Measurements from ENCODE around the gene INKA2. TPM values are rescaled to one million over a fixed set of nuclear protein-coding genes. Genes with fewer than 3 reads are reported as not detected.

Gene INKA2
- 1 to 10 TPM; 2.0 to 3.8 TPM for total RNA-seq

DNA sequence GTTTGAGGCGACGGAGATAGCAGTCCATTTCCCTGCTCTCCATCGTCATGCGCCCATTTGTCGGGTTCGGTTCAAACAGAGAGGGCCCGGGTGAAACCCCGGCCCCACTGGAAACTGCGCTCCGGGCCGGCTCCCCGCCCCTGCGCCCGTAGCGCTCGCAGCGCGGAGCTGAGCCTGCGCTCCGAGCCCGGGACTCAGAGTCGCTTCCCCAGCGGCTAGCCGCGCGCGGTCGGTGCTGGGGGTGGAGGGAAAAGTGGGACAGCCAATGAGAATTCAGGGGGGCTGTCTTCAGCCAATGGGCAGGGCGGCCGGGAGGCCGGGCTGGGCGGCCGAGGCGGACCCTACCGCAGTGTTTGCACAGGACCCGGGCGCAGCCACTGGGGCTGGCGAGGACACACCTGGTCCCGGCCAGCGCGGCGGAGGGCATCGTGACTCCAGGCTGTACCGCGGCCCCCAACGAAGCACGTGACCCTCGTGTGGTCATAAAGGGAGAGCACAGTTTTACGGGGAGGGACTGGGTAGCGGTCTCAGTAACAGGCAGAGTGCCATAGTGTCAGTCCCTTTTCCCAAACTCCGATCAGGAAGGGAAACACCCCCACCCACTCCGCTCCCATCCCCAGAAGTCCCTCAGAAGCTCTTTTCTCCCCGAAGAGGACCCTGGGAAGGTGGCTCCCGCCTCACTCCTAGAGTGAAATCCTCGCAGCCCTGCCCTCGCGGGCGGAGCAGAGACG is at the start of gene INKA2:
Gene INKA2, minus strand, starts transcription at position 202 of the 731 bp plus-strand sequence. Its CDS starts 153 bp downstream, at position 49.
- Mint-ChIP-seq H3K9me3 (no peaks in the 10 kb centered on the region), H3K4me1 (peaks cover 6% of the 10 kb centered on the region), H3K27me3 (peaks cover 7% of the 10 kb centered on the region), H3K36me3 (ENCODE audit: low read depth) (no peaks in the 10 kb centered on the region), H3K27ac (peak within 1 kb of the TSS; percentile 76), H3K4me3 (peak within 1 kb of the TSS; percentile 69)
- ATAC-seq (replicated peaks) = peak; percentile 90

DNA sequence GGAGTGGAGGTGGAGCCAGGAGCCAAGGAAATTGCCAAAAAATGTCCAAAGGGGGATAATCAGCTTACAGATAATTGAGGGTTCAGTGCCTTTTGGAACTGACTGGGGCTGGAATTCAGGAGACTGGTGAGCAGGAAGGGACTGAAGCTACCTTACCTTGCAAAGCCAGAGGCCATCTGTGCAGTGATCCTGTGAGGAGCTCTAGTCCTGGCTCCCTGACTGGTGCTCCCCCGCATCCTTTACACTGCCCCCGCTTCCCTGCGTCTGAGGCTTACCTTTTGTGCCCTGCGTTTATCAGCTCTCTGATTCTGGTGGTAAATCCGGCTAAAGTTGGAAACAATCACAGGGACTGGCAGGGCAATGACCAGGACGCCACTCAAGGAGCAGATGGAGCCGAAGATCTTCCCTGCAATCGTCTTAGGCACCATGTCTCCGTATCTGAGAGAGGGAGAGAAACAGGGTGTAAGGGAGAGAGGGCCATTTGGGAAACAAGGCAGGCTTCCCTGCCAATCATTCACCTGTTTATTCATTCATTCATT is 47.5 kb upstream of the INKA2 start:
- Mint-ChIP-seq H3K36me3 (ENCODE audit: low read depth) (no peaks in the 10 kb centered on the region), H3K4me1 (no peaks in the 10 kb centered on the region), H3K27me3 (peaks cover 5% of the 10 kb centered on the region), H3K27ac (no peak overlapping the region), H3K4me3 (no peak overlapping the region), H3K9me3 (no peaks in the 10 kb centered on the region)
- no peak for ATAC-seq (replicated peaks)

DNA sequence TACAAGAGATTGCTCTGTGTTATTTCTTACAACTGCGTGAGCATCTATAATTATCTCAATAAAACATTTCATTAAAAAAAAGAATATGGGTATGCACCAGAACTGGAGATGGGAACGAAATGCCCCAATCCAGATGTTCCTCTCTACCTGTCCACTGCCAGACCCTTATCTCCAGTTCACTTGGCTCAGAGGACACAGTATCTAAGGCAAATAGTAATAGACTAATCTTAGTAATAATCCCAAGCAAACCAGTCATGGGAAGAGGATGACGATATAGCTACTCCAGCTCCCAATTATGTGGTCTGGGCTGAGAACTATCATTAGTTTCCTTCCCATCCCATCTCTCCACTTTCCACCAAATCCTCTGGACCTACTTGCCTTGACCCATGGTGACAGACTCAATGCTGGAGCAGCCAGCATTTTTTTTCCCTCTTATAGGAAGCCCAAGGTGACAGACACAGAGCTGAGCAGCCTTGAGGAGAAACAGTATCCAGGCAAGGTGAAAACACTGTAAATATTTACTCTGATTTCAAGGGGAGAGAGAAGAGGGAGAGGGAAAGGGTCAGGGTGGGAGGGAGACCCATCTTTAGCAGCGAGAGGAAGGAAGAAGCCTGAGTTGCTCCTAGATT is 45.2 kb upstream of the INKA2 start:
- H3K27me3 Mint-ChIP-seq = peaks cover 5% of the 10 kb centered on the region
- H3K9me3 Mint-ChIP-seq = no peaks in the 10 kb centered on the region
- H3K4me3 Mint-ChIP-seq = no peak overlapping the region
- no peak for ATAC-seq (replicated peaks)
- no peaks in the 10 kb centered on the region for H3K4me1 Mint-ChIP-seq
- no peak overlapping the region for H3K27ac Mint-ChIP-seq
- no peaks in the 10 kb centered on the region for H3K36me3 Mint-ChIP-seq (ENCODE audit: low read depth)

DNA sequence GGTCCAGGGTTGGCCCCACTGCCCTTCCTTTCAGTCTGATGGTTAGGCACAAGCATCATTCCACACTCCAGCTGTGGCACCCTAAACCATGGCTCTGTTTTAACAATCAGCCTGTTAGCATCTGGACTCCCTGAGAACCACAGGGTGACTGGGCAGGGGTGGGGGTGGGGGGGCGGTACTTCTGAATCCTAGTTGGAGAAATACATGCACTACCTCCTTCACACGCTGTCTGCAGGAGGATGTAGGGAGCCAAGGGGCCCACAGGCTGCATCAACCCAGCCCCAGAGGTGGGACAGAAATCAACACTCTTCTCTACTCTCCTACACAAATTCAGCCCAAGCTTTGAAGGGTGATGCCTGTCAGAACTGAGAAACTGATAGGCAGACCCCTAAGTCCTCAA is 40.4 kb upstream of the INKA2 start:
- ATAC-seq (replicated peaks) = no peak
- peaks cover 3% of the 10 kb centered on the region for H3K27me3 Mint-ChIP-seq
- no peaks in the 10 kb centered on the region for H3K4me1 Mint-ChIP-seq
- no peak overlapping the region for H3K27ac Mint-ChIP-seq
- H3K36me3 Mint-ChIP-seq (ENCODE audit: low read depth) = no peaks in the 10 kb centered on the region
- H3K4me3 Mint-ChIP-seq = no peak overlapping the region
- H3K9me3 Mint-ChIP-seq = no peaks in the 10 kb centered on the region

DNA sequence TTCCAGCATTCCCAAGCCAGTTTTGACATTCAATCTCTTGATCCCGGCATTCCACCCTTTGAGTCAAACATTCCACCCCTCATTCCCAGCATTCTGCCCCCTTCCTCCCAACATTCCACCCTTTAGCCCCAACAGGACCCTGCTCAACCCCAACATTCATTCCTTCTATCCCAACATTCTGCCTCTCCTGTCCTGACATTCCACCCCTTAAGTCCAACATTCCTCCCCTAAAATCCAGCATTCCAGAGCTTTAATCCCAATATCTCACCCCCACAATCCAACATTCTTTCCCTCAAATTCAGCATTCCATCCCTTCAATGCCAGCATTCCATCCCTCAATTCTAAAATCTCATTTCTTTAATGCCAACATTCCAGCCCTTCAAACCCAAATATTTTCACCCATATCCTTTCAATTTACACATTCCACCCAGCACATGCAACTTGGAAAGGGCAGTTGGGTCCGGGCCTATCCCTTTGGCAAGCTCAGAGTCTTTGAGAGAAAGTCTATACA is 39.4 kb upstream of the INKA2 start:
- Mint-ChIP-seq H3K27ac (no peak overlapping the region), H3K9me3 (no peaks in the 10 kb centered on the region), H3K4me3 (no peak overlapping the region), H3K27me3 (no peaks in the 10 kb centered on the region), H3K36me3 (ENCODE audit: low read depth) (no peaks in the 10 kb centered on the region), H3K4me1 (no peaks in the 10 kb centered on the region)
- no peak for ATAC-seq (replicated peaks)

DNA sequence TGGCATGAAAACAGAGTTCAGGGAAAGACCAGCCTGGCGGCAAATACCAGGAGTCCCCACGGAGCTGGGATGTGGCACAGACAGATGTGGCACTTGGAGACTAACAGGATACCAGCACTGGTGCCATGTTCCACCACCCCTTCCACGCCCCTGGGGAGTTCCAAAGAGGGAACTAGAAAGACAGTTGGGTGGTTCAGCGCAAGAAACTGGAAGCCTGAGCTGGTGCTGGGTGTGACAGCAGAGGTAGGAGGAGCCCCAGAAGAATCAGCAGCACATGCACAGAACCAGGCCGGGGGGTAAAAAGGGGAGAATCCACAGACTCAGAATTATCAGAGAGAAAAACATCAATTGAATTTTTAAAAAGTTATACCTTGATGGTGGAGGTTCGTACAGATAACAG is 38.9 kb upstream of the INKA2 start:
- no peaks in the 10 kb centered on the region for H3K4me1 Mint-ChIP-seq
- H3K36me3 Mint-ChIP-seq (ENCODE audit: low read depth) = no peaks in the 10 kb centered on the region
- ATAC-seq (replicated peaks) = no peak
- H3K4me3 Mint-ChIP-seq = no peak overlapping the region
- H3K27ac Mint-ChIP-seq = no peak overlapping the region
- no peaks in the 10 kb centered on the region for H3K27me3 Mint-ChIP-seq
- H3K9me3 Mint-ChIP-seq = no peaks in the 10 kb centered on the region

DNA sequence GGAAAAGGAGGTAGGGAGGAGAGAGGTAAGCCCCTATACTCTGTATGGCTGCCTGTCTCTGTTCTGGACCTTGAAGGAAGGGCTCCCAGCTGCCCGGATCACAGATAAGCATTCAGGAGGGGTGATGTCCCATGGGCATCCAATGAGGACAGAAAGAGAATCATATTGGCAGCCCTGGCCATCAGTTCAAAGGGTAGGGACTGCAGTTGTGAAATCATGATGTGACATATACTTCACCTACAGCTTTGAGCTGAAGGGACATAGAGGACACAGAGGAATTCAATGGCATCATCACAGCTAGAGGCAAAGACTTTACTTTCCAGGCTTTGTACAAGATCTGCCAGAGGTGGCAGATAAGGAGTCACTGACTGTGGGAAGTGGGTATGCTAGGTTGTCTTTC is 38.1 kb upstream of the INKA2 start:
- no peak overlapping the region for H3K4me3 Mint-ChIP-seq
- no peaks in the 10 kb centered on the region for H3K4me1 Mint-ChIP-seq
- no peaks in the 10 kb centered on the region for H3K27me3 Mint-ChIP-seq
- no peaks in the 10 kb centered on the region for H3K36me3 Mint-ChIP-seq (ENCODE audit: low read depth)
- ATAC-seq (replicated peaks) = no peak
- H3K9me3 Mint-ChIP-seq = no peaks in the 10 kb centered on the region
- no peak overlapping the region for H3K27ac Mint-ChIP-seq

DNA sequence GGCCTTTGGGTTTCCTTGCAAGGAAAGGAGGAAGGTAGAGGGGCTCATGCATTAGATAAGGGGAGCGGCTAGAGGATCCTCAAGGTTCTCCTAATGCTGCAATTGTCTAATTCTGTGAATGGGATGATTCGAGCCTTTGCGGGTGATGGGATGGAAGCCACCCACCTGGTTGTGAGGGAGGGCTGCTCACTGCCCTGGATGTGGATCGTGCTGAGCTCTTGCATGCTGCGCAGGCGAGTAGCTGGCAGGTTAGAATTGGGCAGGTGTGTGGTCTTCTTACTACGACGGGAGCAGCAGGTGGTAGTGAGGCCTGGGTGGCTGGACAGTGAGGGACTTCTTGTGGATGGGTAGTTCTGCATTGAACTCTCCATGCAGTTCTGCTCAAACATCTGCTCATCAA is 37.7 kb upstream of the INKA2 start:
- no peaks in the 10 kb centered on the region for H3K36me3 Mint-ChIP-seq (ENCODE audit: low read depth)
- H3K4me3 Mint-ChIP-seq = no peak overlapping the region
- no peaks in the 10 kb centered on the region for H3K9me3 Mint-ChIP-seq
- no peaks in the 10 kb centered on the region for H3K27me3 Mint-ChIP-seq
- no peaks in the 10 kb centered on the region for H3K4me1 Mint-ChIP-seq
- no peak for ATAC-seq (replicated peaks)
- H3K27ac Mint-ChIP-seq = no peak overlapping the region

DNA sequence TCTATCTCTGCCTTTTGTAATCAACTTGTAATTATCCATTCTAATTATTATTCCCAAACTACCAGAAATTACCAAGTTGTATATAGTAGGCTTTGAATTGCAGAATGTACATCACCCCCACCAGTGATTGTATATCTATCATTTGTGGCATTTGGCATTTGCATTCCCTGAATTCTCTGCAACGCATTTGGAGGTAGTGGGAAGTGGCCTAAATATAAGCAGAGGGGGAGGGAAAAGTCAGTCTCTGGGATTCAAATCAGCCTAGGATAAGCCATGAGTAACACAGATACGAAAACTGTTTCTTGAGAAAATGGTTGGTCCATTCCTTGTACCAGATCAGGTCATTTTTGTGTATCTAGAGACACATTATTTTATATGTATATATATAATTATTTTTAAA is 37.2 kb upstream of the INKA2 start:
- H3K9me3 Mint-ChIP-seq = no peaks in the 10 kb centered on the region

DNA sequence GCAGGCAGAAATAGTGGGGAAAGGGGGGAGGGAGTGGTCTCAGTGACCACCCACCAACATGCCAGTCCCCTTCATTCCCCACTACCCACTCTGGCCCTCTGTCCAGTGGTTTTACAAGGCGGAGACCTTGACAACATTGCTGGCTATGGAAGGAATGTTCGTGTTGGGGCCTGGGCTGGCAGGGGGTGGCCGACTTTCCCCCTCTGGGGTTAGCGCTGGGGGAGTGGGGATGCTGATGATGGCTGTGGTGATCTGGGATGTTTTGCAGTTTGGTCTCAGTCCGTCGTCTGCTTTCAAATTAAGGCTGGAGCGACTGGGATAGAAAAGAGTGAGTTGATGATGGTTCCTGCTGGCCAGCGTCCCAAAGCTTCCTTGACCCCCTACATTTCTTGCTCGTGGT is 36.8 kb upstream of the INKA2 start:
- Mint-ChIP-seq H3K4me1 (no peaks in the 10 kb centered on the region), H3K4me3 (no peak overlapping the region), H3K27me3 (no peaks in the 10 kb centered on the region), H3K9me3 (no peaks in the 10 kb centered on the region), H3K27ac (no peak overlapping the region), H3K36me3 (ENCODE audit: low read depth) (no peaks in the 10 kb centered on the region)
- no peak for ATAC-seq (replicated peaks)

More for the DNA sequence above, 37.2 kb upstream of the INKA2 start:
- no peaks in the 10 kb centered on the region for H3K36me3 Mint-ChIP-seq (ENCODE audit: low read depth)
- no peak overlapping the region for H3K4me3 Mint-ChIP-seq
- no peak for ATAC-seq (replicated peaks)
- no peak overlapping the region for H3K27ac Mint-ChIP-seq
- H3K4me1 Mint-ChIP-seq = no peaks in the 10 kb centered on the region
- no peaks in the 10 kb centered on the region for H3K27me3 Mint-ChIP-seq

DNA sequence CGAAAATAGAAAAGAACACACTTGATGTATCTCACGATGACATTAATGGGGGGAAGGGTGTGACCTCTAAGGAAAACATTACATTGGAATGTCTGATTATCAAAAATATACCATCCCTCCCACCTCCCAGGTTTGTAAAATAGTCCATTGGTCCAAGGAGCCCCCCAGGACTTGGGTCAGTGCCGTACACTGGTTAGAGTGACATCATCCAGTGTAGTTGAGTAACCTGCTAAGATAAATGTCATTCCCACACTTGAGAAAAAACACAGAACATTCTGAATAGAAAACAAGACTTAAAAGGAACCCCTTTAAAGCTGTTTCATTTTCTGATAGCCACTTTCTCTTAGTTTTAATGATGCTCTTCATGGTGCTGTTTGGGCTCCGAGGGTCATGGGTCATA is 31.7 kb upstream of the INKA2 start:
- Mint-ChIP-seq H3K4me3 (no peak overlapping the region), H3K4me1 (no peaks in the 10 kb centered on the region), H3K9me3 (no peaks in the 10 kb centered on the region), H3K27ac (no peak overlapping the region), H3K36me3 (ENCODE audit: low read depth) (peaks cover 30% of the 10 kb centered on the region), H3K27me3 (no peaks in the 10 kb centered on the region)
- ATAC-seq (replicated peaks) = no peak

DNA sequence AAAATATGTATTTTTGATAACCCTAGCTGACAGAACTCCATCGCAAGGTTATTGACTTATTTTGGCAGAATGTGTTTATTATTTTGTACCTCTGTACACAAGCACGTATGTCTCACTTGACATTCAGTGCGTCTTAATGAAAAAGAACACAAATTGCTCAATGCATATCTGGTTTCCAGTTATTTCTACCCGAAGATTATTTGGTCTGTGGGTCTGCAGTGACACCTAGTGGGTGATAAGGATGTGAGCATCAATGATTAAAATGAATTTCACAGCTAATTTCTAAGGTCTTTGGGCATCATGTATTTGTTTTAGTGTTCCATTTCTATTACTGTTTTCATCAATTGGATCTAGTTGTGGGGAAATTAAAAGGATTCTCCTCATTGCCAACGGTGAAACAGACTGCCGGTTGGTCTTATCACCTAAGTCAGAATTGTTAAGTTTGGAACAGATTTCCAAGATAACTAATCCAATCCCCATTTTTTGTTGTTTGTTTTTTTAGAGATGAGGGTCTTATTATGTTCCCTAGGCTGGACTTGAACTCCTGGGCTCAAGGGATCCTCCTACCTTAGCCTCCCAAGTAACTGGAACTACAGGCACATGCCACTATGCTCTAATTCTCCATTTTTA is 30.4 kb upstream of the INKA2 start:
- peak; percentile 23 for ATAC-seq (replicated peaks)
- Mint-ChIP-seq H3K4me3 (no peak overlapping the region), H3K27ac (no peak overlapping the region), H3K9me3 (no peaks in the 10 kb centered on the region), H3K36me3 (ENCODE audit: low read depth) (peaks cover 43% of the 10 kb centered on the region), H3K27me3 (no peaks in the 10 kb centered on the region), H3K4me1 (no peaks in the 10 kb centered on the region)

DNA sequence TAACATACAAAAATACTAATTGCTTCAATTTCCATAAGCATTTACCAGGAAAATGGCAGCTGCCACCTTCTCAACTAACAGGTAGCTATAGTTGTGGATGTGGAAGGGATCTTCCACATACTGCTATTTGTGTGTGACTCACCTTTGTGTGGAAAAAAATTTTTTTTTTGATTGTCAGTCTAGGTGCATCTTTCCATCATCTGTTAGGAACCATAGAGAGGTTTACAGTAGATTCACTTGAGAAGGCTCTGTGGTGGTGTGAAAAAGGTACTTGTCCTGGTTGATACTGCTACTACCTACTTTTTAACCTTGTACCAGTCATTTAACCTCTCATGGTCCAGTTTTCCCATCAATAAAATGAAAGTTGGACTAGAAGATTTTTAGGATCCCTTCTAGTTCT is 29.4 kb upstream of the INKA2 start:
- H3K36me3 Mint-ChIP-seq (ENCODE audit: low read depth) = peaks cover 53% of the 10 kb centered on the region
- no peak overlapping the region for H3K4me3 Mint-ChIP-seq
- no peak overlapping the region for H3K27ac Mint-ChIP-seq
- H3K27me3 Mint-ChIP-seq = no peaks in the 10 kb centered on the region
- H3K4me1 Mint-ChIP-seq = no peaks in the 10 kb centered on the region
- H3K9me3 Mint-ChIP-seq = no peaks in the 10 kb centered on the region
- ATAC-seq (replicated peaks) = no peak

DNA sequence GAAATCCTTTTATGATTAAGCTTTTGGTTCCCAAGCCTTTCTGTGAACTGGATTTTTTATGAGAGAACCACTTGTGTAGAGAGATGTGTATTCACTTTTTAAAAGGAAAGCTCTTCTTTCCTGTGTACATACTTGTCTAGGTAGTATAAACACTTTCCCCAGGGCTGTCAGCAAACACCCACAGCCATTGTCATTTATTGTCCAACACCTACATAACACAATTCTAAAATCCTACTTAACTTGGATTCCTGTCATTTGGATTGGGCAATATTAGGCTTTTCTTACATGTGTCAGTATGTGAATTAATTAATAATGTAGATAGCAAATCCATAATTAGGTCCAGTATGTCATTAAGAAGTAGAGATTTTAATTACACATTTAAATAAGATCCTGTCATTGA is 28.8 kb upstream of the INKA2 start:
- H3K4me1 Mint-ChIP-seq = no peaks in the 10 kb centered on the region
- no peak for ATAC-seq (replicated peaks)
- no peaks in the 10 kb centered on the region for H3K9me3 Mint-ChIP-seq
- H3K27ac Mint-ChIP-seq = no peak overlapping the region
- peaks cover 59% of the 10 kb centered on the region for H3K36me3 Mint-ChIP-seq (ENCODE audit: low read depth)
- no peaks in the 10 kb centered on the region for H3K27me3 Mint-ChIP-seq
- no peak overlapping the region for H3K4me3 Mint-ChIP-seq

DNA sequence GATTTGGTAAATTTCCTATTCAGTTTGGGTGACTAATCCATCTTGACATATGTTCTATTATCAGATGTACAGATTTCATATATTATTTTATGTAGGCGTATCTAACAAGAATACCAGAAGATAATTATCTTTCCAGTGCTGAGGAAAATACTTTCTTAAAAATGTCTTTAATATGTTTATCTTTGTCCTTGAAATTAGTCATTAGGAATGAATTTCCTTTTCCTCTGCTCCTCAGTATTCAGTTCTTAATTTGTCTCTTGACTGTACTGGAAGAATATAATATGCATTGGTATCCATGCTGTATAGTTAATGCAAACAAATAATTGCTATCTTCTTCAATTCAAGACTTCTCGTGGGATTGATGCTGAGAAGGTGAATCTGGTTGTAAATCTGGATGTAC is 23.1 kb upstream of the INKA2 start:
- no peak for ATAC-seq (replicated peaks)
- Mint-ChIP-seq H3K27ac (no peak overlapping the region), H3K9me3 (no peaks in the 10 kb centered on the region), H3K4me1 (peaks cover 17% of the 10 kb centered on the region), H3K4me3 (no peak overlapping the region), H3K27me3 (no peaks in the 10 kb centered on the region), H3K36me3 (ENCODE audit: low read depth) (peaks cover 100% of the 10 kb centered on the region)

Measured in activated T-helper 17 cell treated with anti-CD3 and anti-CD28 coated beads, Interleukin-2, amount 50 U/mL, for 72 hours (primary cell).